GF-D8 (cell line): Measurements from ENCODE around the gene SH3RF3.

Experiments
- DNase-seq: peaks from one replicate; lab custom pipeline; 2025; lab: John Stamatoyannopoulos, UW

Gene SH3RF3

GRCh38 chr2:109397893-109398292 lies 268.9 kb downstream of the SH3RF3 start:
- no peak for DNase-seq

GRCh38 chr2:109398366-109399015 lies 269.5 kb downstream of the SH3RF3 start:
- no peak for DNase-seq

- DNase-seq, result no peak
Measured at GRCh38 chr2:109399066-109399465, 270.1 kb downstream of the SH3RF3 start.

- DNase-seq, result no peak
Measured at GRCh38 chr2:109400102-109400501, 271.1 kb downstream of the SH3RF3 start.

GRCh38 chr2:109401370-109401769 lies 272.4 kb downstream of the SH3RF3 start:
- DNase-seq, result no peak

GRCh38 chr2:109402180-109402579 lies 273.2 kb downstream of the SH3RF3 start:
- no peak for DNase-seq

GRCh38 chr2:109402980-109403840 lies 274.2 kb downstream of the SH3RF3 start:
- no peak for DNase-seq

- DNase-seq, result no peak
Measured at GRCh38 chr2:109403841-109404201, 274.8 kb downstream of the SH3RF3 start.

GRCh38 chr2:109404681-109405080 lies 275.7 kb downstream of the SH3RF3 start:
- DNase-seq, result no peak

- DNase-seq, result no peak
Measured at GRCh38 chr2:109405873-109406272, 276.9 kb downstream of the SH3RF3 start.

- DNase-seq, result no peak
Measured at GRCh38 chr2:109406301-109406700, 277.3 kb downstream of the SH3RF3 start.

GRCh38 chr2:109407276-109408042 lies 278.5 kb downstream of the SH3RF3 start:
- DNase-seq, result no peak

- DNase-seq, result no peak
Measured at GRCh38 chr2:109408043-109408335, 279.0 kb downstream of the SH3RF3 start.

GRCh38 chr2:109409321-109410038 lies 280.5 kb downstream of the SH3RF3 start:
- no peak for DNase-seq

- DNase-seq, result no peak
Measured at GRCh38 chr2:109410039-109410815, 281.2 kb downstream of the SH3RF3 start.

GRCh38 chr2:109411640-109412325 lies 282.8 kb downstream of the SH3RF3 start:
- DNase-seq, result no peak

GRCh38 chr2:109415581-109416013 lies 286.6 kb downstream of the SH3RF3 start:
- DNase-seq, result no peak

GRCh38 chr2:109417701-109418335 lies 288.8 kb downstream of the SH3RF3 start:
- no peak for DNase-seq

GRCh38 chr2:109418716-109419115 lies 289.7 kb downstream of the SH3RF3 start:
- no peak for DNase-seq

- no peak for DNase-seq
Measured at GRCh38 chr2:109419171-109419756, 290.3 kb downstream of the SH3RF3 start.
